GM10248 (cell line): ENCODE data around the gene HOXD4.

ENCODE experiments used
- CTCF ChIA-PET: fragments of 300-600 bp; sonication (Branson Sonifier 250); formaldehyde crosslinking; extraction: SDS; loops from one replicate; lab custom pipeline; 2021; ENCODE audit warnings: antibody characterized with exemption; lab: Yijun Ruan, JAX
- POLR2A ChIA-PET: fragments of 350-650 bp; sonication (Branson Sonifier 250); formaldehyde crosslinking; extraction: SDS; loops from one replicate; lab custom pipeline; 2020; ENCODE audit warnings: antibody characterized with exemption; lab: Yijun Ruan, JAX
- DNase-seq: peaks from one replicate; pipeline ENCODE4 v3.0.0; 2012; ENCODE audit errors: extremely low spot score
- TF ChIP-seq, protein P1 (sequence below): IDR thresholded peaks from 2 replicates; pipeline ENCODE4 v1.5.1; 2012; ENCODE audit warnings: mild to moderate bottlenecking, low read depth; ENCODE audit errors: extremely low read depth, missing control alignments, control extremely low read depth

The HOXD4 gene

GRCh38 chr2:176109192-176109901 lies 42.0 kb upstream of the HOXD4 start:
- POLR2A ChIA-PET: no interaction called here
- TF ChIP-seq, protein P1, sequence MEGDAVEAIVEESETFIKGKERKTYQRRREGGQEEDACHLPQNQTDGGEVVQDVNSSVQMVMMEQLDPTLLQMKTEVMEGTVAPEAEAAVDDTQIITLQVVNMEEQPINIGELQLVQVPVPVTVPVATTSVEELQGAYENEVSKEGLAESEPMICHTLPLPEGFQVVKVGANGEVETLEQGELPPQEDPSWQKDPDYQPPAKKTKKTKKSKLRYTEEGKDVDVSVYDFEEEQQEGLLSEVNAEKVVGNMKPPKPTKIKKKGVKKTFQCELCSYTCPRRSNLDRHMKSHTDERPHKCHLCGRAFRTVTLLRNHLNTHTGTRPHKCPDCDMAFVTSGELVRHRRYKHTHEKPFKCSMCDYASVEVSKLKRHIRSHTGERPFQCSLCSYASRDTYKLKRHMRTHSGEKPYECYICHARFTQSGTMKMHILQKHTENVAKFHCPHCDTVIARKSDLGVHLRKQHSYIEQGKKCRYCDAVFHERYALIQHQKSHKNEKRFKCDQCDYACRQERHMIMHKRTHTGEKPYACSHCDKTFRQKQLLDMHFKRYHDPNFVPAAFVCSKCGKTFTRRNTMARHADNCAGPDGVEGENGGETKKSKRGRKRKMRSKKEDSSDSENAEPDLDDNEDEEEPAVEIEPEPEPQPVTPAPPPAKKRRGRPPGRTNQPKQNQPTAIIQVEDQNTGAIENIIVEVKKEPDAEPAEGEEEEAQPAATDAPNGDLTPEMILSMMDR: no peak
- CTCF ChIA-PET: interaction anchor here (1.0 to 2.4 kb wide), 8 partner anchors 12 to 529 kb away, joined by 3 to 19 read pairs (median 5); no protein-coding TSS in a partner anchor
- no peak for DNase-seq

- ChIA-PET POLR2A (no interaction called here), CTCF (interaction anchor here (1.0 to 2.4 kb wide), 13 partner anchors 8 to 542 kb away, joined by 3 to 19 read pairs (median 5); no protein-coding TSS in a partner anchor)
- no peak for DNase-seq
- TF ChIP-seq, protein P1: no peak
Observed at GRCh38 chr2:176109946-176110345, 41.4 kb upstream of the HOXD4 start.

DNA sequence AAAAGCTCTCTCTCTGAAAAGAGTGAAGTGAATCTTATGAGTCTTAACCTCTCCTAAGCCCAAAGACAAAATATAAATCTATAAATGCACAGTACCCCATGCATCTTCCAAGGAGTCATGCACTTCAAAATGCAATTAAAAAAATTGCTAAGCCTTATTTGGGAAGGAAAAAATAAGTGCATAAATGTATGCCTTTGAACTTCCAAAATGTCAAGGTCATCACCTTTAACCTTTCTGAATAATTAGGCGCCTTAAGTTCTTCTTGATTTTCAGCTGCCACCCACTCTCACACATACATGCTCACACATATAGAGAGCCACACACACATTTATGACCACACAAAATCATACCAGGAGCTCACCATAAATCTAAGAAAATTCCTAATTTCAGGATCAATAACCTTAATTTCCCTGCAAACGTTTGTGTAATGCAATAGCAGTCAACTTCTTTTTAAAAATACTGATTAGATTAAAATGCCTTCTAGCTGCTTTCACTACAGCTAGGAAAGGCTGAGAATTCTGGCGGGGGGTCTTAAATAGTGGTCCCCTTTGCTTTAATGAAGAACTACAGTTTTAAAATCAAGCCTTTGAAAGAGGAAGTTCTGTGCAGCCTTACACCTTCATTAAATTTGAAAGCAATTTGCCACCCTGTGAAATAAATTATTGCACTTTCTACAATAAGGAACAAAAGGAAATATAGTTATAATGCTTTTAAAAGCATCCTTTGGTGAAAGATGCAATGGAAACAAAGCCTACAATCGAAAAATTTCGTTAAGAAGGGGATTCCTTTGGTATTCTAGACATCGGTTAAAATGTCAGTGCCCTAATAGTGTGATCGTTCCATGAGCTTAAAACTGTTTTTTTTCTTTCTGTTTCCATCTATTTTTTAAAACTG lies 40.7 kb upstream of the HOXD4 start:
- no peak for DNase-seq
- CTCF ChIA-PET: interaction anchor here (0.9 to 2.4 kb wide), 17 partner anchors 9 to 541 kb away, joined by 3 to 19 read pairs (median 5); no protein-coding TSS in a partner anchor
- POLR2A ChIA-PET: no interaction called here
- TF ChIP-seq, protein P1: no peak

GRCh38 chr2:176111309-176111663 lies 40.1 kb upstream of the HOXD4 start:
- ChIA-PET POLR2A (no interaction called here), CTCF (interaction anchor here (0.8 to 2.4 kb wide), 15 partner anchors 9 to 541 kb away, joined by 3 to 19 read pairs (median 5); no protein-coding TSS in a partner anchor)
- TF ChIP-seq, protein P1: peak; percentile 60
- peak; percentile 57 for DNase-seq

GRCh38 chr2:176111846-176112374 lies 39.4 kb upstream of the HOXD4 start:
- POLR2A ChIA-PET: no interaction called here
- TF ChIP-seq, protein P1: no peak
- CTCF ChIA-PET: interaction anchor here (0.8 to 2.4 kb wide), 6 partner anchors 9 to 344 kb away, joined by 5 to 19 read pairs (median 6); no protein-coding TSS in a partner anchor
- no peak for DNase-seq
